Left colon (tissue), 2 donors: Measurements from ENCODE around the gene IL9. TPM values are rescaled to one million over a fixed set of nuclear protein-coding genes. Genes with fewer than 3 reads are reported as not detected.
A peak's percentile ranks its signal among the peaks of the same experiment; 100 is the strongest.

Source experiments
- ATAC-seq: fragments of 200-7000 bp; cut with Tn5 transposase; one replicate; pipeline ENCODE4 v1.9.1; 2020; ENCODE audit warnings: mild to moderate bottlenecking, moderate library complexity
- DNase-seq, 2 donors: peaks; one replicate each; pipeline ENCODE4 v3.0.0-alpha.2; 2020
- intact Hi-C, 2 donors: fragments of 100-400 bp; cut with DNase I in 1 of 2; cut with micrococcal nuclease in 1 of 2; formaldehyde crosslinking; loops; one replicate each; pipeline versions ENCODE4 v1.11.2 to v1.14.0; 2022; cut with DNase I, micrococcal nuclease
- long read RNA-seq: library from polyadenylated mRNA; unstranded; transcript quantifications from one replicate; pipeline ENCODE4 v2.0.0, GENCODE V29; 2021
- total RNA-seq, 2 donors: library from RNA; stranded (reverse); fragmentation: NEBNext Ultra II Directional; extraction: Animal tissue kit (Norgen Biotek cat#: 25700); gene quantifications; one replicate each; pipeline ENCODE4 v1.2.1, GENCODE V29; 2021
- donor health status: DM: no; HTN: no; CAD: no.
- donor health status: DM: yes; HTN: yes; CAD: no.

Gene IL9
- not detected for total RNA-seq
- long read RNA-seq = 0 reads

DNA sequence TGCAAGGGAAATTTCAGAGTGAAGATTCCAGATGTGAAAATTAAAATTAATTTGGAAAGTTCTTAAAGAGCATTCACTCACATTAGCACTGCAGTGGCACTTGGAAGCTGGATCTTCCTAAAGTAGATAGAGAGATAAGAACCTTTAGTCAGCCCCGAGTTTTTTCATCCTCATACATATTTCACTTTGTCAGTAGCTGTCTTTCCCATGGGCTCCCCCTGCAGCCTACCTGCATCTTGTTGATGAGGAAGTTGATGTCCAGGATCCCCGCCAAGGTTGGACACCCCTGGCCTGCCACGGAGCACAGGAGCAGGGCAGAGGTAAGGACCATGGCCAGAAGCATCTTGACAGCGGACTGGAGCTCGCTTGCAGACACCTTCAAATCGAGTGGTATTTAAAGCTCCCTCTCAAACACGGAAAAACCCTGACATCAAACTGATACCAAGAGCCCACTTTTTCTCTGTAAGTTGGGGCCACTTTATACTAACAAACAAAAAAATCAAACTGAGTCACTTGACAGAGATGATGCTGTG lies at the start of gene IL9:
Gene IL9 (minus strand): TSS at position 368 of the 533 bp plus-strand sequence. CDS start 25 bp downstream, at position 343.
- intact Hi-C loops = no loop called here
- ATAC-seq = no peak
- no peak for DNase-seq

DNA sequence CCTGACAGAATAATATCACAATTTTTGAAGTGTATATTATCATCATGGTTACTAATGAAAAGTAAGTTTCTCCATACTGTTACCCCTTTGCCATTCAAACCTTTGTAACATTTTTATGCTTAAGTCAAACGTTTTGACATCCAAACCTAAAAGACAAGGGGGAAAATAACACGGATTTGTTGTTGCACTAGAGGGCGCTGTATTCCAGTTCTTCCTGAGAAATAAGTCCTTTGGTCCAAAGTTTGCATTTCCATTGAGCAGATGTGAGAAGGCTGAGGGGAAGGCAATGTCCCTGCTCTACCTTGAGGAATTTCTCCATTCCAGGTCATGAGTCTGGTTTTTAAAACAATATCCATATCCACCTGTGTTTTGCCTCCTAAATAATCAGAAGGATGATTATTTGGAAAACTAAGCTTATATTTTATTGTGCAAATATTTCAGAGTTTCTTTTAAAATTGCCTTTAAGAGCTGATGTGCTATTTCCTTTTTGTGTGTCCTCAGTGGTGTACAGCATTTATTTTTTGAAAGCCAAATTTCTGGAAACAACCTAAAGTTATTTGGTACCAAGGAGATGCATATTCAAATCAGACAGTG lies 49.4 kb upstream of the IL9 start:
- DNase-seq = peak; percentile 34 to 51
- intact Hi-C loops = loop anchor here in 1 of 2 donors (5.0 to 10.0 kb wide), 2 partner anchors 137 to 230 kb away; no protein-coding TSS in a partner anchor
- peak; percentile 63 for ATAC-seq

DNA sequence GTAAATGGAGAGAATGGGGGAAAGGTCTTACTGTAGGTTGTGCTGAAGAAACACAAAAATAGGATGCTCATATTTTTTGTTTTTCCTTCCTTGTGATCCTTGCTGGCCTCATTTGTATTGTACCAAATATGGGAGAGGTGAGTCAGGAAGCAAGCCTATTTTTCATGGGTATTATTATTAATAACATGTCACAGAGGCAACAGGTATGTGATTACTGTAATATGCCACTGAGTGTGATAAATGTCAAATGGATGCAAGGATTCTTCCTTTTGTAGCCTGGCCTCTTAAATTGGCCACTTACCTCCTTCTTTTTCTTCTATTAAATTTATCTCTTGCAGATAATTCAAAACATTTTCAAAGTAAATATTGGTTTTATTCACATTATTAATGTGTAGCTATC lies 48.9 kb upstream of the IL9 start:
- ATAC-seq (no peak), DNase-seq (no peak)
- intact Hi-C loops = loop anchor here in 1 of 2 donors (10.0 kb wide), 1 partner anchor 230 kb away; no protein-coding TSS in a partner anchor

- DNase-seq (no peak), ATAC-seq (no peak)
- intact Hi-C loops = loop anchor here in 1 of 2 donors (10.0 kb wide), 1 partner anchor 233 kb away; no protein-coding TSS in a partner anchor
Measured at GRCh38 chr5:135942202-135942771, 46.6 kb upstream of the IL9 start.

- ATAC-seq (no peak), DNase-seq (no peak)
- intact Hi-C loops = loop anchor here in 1 of 2 donors (10.0 kb wide), 1 partner anchor 233 kb away; no protein-coding TSS in a partner anchor
Measured at GRCh38 chr5:135941711-135942110, 46.1 kb upstream of the IL9 start.

DNA sequence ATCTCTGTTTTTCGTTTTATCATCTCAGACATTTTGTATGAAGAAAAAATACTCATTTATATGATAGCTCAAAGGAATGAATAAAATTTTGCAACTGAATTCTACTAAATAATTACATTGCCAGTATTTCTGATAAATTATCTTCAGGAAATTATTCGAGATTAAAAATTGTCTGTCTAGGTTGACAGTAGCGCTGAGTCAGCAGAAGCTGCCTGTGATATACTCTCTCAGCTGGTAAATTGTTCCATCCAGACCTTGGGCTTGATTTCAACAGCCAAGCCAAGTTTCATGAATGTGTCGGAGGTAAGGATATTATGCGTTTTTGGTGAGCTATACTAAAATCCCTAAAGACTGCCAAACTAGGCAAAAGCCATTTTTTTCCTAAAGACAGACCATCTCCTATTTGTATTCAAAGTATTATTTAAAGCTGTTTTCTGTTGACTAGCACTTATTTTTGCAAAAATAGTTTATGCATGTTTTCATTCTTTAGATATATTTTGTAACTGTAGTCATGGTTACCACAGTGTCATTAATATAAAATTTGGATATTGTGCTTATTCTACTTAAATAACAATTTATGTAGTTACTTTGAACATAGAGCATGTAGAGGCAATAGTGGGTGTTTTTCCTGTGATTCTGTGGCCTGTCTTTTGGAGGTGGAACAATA lies 41.7 kb upstream of the IL9 start:
- no peak for ATAC-seq
- intact Hi-C loops = no loop called here
- DNase-seq = no peak

DNA sequence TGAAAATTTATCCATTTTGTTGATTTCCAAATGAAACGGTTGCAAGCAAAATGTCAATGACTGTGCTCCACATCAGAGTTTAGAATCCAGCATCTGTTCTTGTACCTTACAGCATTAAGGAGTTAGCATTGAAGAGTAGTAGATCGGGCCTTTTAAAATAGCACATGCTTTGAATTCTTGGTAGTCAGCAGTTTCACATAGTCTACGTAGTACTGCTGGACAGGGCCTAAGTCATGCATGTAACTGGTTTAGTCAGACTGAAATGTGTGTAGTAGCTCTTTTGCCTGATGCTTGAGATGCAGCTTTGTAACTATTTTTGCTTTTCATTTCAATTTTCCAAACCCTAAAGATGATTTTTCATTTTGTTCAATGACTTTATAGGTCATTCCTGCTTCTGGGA lies 39.3 kb upstream of the IL9 start:
- ATAC-seq (no peak), DNase-seq (no peak)

GRCh38 chr5:135930949-135931295 lies 35.3 kb upstream of the IL9 start:
- DNase-seq (no peak), ATAC-seq (no peak)
- intact Hi-C loops = no loop called here

More for the DNA sequence above, 39.3 kb upstream of the IL9 start:
- intact Hi-C loops = no loop called here

- no peak for DNase-seq
- intact Hi-C loops = no loop called here
- no peak for ATAC-seq
Measured at GRCh38 chr5:135930029-135930948, 34.6 kb upstream of the IL9 start.

GRCh38 chr5:135921388-135921787 lies 25.7 kb upstream of the IL9 start:
- DNase-seq = no peak
- ATAC-seq = no peak
- intact Hi-C loops = no loop called here

GRCh38 chr5:135920199-135920598 lies 24.6 kb upstream of the IL9 start:
- intact Hi-C loops = no loop called here
- ATAC-seq = no peak
- no peak for DNase-seq

DNA sequence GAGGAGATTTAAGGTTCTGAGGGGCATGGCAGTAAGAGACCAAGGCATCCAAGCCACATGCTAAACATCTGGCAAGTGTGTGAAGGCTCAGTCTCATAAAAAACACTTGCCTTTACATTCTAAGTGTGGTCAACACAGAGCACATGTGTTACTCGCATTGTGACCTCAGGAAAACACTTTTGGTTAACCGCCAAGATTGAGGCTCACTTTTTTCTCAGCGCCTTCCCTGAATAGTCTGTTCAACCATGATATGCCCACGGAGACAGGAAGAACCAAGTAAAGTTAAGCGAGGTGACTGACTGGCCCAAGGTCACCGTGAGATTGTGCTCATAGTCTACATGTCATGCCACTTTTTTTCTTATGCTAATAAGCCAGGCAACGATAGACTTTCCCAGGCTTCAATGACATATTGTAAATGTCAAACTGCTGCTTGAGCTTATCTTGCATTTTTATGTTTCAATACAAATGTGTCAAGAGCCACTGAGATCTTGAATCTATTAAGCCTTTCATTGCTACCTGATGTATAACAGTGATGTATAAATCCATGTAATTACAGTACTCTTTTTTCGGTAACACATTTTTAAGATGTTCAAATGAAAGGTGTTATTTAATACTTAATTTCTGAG lies 21.1 kb upstream of the IL9 start:
- DNase-seq (no peak), ATAC-seq (no peak)
- intact Hi-C loops = no loop called here

DNA sequence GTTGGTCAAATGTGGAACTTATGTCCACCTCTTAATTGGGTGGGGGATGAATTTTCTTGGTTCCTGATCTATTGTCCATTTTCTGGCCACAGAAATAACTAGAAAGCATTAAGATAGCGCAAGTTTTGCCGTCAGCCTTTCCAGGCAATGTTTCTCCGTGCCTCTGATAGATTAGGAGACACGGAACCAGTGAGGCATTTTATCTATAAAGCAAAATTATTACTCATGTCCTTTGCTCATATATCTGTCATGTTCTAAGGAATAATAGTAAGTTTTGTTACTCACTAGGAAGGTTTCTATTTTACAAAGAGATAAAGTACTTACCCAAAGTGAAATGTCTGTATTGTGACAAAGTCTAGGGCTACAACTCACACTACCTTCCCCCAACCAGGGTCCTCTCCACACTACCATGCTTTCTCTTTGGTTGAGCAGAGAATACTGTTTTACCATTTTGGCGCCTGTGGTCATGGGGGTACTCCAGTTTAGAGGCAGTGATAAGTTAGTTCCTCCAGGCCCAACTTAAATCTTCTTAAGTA lies 19.9 kb upstream of the IL9 start:
- ATAC-seq (no peak), DNase-seq (no peak)
- intact Hi-C loops = no loop called here

GRCh38 chr5:135913713-135914626 lies 18.3 kb upstream of the IL9 start:
- no peak for DNase-seq
- no peak for ATAC-seq
- intact Hi-C loops = no loop called here

GRCh38 chr5:135905144-135905543 lies 9.5 kb upstream of the IL9 start:
- DNase-seq (no peak), ATAC-seq (no peak)
- intact Hi-C loops = no loop called here

GRCh38 chr5:135901633-135902032 lies 6.0 kb upstream of the IL9 start:
- DNase-seq = no peak
- intact Hi-C loops = no loop called here
- ATAC-seq = no peak

- DNase-seq = no peak
- no peak for ATAC-seq
- intact Hi-C loops = no loop called here
Measured at GRCh38 chr5:135900276-135900675, 4.6 kb upstream of the IL9 start.
